Measurements from ENCODE around the gene ARFRP1.

ARFRP1 gene

DNA sequence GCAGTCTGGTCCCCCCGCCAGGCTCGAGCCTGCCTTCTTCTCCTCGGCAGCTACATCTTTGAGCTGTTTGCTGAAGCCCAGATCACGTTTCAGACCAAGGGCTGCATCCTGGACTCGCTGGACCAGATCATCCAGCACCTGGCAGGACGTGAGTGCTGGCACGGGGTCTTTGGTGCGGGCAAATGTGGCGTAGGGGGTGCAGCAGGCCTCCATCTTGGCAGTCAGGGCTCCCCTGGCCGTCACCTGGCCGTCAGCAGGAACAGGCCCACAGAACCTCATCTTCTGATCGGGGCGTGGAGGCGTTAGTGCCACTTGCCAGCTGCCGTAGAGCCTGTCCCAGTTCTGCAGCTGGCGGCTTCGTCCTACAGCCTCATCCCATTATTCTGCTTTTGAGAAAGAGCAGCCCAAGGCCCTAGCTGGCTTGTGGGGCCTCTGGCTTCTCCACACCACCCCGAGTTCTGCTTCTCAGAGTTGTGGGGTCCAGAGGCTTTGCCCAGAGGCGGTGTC is 27.9 kb downstream of the ARFRP1 start:
- peak overlapping the region; percentile 96 for H3K27ac ChIP-seq (ENCODE audit: poor library complexity, severe bottlenecking)
- ATAC-seq (ENCODE audit: low read depth) (no peak), DNase-seq (ENCODE audit: low spot score) (peak; percentile 81)
- H3K27me3 ChIP-seq (ENCODE audit: insufficient read depth, poor library complexity, severe bottlenecking) = no peaks in the 10 kb centered on the region
- TF ChIP-seq, protein P1, sequence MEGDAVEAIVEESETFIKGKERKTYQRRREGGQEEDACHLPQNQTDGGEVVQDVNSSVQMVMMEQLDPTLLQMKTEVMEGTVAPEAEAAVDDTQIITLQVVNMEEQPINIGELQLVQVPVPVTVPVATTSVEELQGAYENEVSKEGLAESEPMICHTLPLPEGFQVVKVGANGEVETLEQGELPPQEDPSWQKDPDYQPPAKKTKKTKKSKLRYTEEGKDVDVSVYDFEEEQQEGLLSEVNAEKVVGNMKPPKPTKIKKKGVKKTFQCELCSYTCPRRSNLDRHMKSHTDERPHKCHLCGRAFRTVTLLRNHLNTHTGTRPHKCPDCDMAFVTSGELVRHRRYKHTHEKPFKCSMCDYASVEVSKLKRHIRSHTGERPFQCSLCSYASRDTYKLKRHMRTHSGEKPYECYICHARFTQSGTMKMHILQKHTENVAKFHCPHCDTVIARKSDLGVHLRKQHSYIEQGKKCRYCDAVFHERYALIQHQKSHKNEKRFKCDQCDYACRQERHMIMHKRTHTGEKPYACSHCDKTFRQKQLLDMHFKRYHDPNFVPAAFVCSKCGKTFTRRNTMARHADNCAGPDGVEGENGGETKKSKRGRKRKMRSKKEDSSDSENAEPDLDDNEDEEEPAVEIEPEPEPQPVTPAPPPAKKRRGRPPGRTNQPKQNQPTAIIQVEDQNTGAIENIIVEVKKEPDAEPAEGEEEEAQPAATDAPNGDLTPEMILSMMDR (IDR thresholded peaks at IDR 0.05; ENCODE audit: poor library complexity, severe bottlenecking) = no peak
- no peak overlapping the region for H3K4me3 ChIP-seq (ENCODE audit: severe bottlenecking)
- no peaks in the 10 kb centered on the region for H3K9me3 ChIP-seq (ENCODE audit: severe bottlenecking)
- peaks cover 26% of the 10 kb centered on the region for H3K4me1 ChIP-seq (ENCODE audit: insufficient read depth, poor library complexity, severe bottlenecking)
- peaks cover 52% of the 10 kb centered on the region for H3K36me3 ChIP-seq (ENCODE audit: low read depth)

DNA sequence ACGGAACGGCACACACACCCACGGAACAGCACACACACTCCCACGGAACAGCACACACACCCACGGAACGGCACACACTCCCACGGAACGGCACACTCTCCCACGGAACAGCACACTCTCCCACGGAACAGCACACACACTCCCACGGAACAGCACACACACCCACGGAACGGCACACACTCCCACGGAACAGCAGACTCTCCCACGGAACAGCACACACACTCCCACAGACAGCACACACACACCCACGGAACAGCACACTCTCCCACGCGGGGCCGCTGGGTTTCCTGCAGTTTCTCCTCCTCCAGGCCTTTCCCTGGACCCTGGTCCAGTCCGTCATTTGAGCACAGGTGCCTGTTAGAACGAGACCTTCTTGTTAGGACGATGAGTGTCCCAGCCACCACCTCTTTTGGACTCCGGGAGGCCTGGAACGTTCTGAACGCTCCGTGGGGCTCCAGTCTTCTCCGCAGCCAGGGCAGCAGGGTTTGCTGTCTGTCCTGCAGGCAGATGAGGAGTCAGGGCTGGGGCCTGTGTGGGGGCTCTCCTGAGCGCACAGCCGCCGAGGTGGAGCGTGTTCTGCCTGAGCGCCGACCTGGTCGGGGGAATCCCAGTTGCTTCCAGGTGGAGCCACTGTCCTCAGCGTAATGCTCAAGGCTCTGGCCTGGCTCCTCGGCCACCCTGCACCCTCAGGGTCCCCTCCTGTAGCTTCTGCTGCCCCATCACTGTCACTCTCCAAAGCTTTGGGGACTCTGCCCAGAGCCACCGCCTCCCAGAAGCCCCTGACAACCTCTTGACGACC is 28.9 kb downstream of the ARFRP1 start:
- TF ChIP-seq, protein P1 (IDR thresholded peaks at IDR 0.05; ENCODE audit: poor library complexity, severe bottlenecking) = no peak
- Histone ChIP-seq H3K36me3 (ENCODE audit: low read depth) (peaks cover 57% of the 10 kb centered on the region), H3K4me1 (ENCODE audit: insufficient read depth, poor library complexity, severe bottlenecking) (peaks cover 22% of the 10 kb centered on the region), H3K9me3 (ENCODE audit: severe bottlenecking) (no peaks in the 10 kb centered on the region), H3K4me3 (ENCODE audit: severe bottlenecking) (no peak overlapping the region), H3K27me3 (ENCODE audit: insufficient read depth, poor library complexity, severe bottlenecking) (no peaks in the 10 kb centered on the region), H3K27ac (ENCODE audit: poor library complexity, severe bottlenecking) (no peak overlapping the region)
- peak; percentile 86 for DNase-seq (ENCODE audit: low spot score)
- no peak for ATAC-seq (ENCODE audit: low read depth)

DNA sequence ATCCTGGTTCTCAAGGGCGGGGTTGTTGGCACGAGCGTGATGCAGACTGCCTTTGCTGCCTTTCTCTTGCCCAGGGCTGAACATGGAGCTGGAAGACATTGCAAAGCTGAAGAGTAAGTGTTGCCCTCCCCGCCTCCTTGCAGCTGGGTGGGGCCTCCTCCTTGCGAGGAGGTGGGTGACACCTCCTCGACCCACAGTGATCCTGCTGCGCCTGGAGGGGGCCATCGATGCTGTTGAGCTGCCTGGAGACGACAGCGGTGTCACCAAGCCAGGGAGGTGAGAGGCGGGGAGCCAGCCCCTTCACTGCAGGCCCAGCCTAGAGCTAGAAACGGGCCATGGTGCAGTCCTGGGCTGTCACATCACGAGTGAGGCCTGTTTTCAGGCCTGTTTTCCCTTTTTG is 29.7 kb downstream of the ARFRP1 start:
- ATAC-seq (ENCODE audit: low read depth) (no peak), DNase-seq (ENCODE audit: low spot score) (no peak)
- peaks cover 57% of the 10 kb centered on the region for H3K36me3 ChIP-seq (ENCODE audit: low read depth)
- H3K4me1 ChIP-seq (ENCODE audit: insufficient read depth, poor library complexity, severe bottlenecking) = peaks cover 14% of the 10 kb centered on the region
- H3K27me3 ChIP-seq (ENCODE audit: insufficient read depth, poor library complexity, severe bottlenecking) = no peaks in the 10 kb centered on the region
- no peak overlapping the region for H3K4me3 ChIP-seq (ENCODE audit: severe bottlenecking)
- H3K9me3 ChIP-seq (ENCODE audit: severe bottlenecking) = no peaks in the 10 kb centered on the region
- no peak overlapping the region for H3K27ac ChIP-seq (ENCODE audit: poor library complexity, severe bottlenecking)
- TF ChIP-seq, protein P1 (IDR thresholded peaks at IDR 0.05; ENCODE audit: poor library complexity, severe bottlenecking) = no peak

DNA sequence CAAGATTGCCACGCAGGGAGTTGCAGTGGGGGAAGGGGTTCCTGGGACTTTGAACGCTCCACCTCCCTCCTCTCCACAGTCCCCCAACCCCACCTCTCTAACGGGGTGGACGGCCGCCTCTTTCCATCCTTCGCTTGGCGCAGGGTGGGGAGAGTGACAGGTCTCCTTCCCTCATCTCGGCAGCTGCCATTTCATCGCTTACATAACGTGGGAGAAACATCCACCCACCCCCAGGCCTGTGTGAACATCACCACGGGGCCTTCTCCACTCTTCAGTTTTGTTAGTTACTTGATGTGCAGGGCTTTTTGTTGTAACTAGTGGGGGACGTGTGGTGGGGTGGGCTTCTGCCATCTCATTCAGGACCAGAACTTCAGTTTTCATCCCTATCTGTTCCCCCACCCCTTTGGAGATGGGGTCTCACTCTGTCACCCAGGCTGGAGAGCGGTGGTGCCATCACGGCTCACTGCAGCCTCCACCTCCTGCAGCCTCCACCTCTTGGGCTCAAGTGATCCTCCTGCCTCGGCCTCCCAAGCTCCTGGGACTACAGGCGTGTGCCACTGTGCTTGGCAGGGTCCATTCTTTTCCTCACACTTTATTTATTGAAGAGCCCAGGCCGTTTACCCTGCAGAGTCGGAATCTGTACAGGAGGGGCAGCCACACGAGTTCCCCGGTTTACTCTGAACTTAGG is 32.0 kb downstream of the ARFRP1 start:
- Histone ChIP-seq H3K4me1 (ENCODE audit: insufficient read depth, poor library complexity, severe bottlenecking) (no peaks in the 10 kb centered on the region), H3K27me3 (ENCODE audit: insufficient read depth, poor library complexity, severe bottlenecking) (no peaks in the 10 kb centered on the region), H3K9me3 (ENCODE audit: severe bottlenecking) (no peaks in the 10 kb centered on the region), H3K36me3 (ENCODE audit: low read depth) (peaks cover 71% of the 10 kb centered on the region), H3K27ac (ENCODE audit: poor library complexity, severe bottlenecking) (no peak overlapping the region), H3K4me3 (ENCODE audit: severe bottlenecking) (no peak overlapping the region)
- ATAC-seq (ENCODE audit: low read depth) (no peak), DNase-seq (ENCODE audit: low spot score) (no peak)
- TF ChIP-seq, protein P1 (IDR thresholded peaks at IDR 0.05; ENCODE audit: poor library complexity, severe bottlenecking) = no peak
